Raji (cell line): Measurements from ENCODE around the gene ARHGAP21.

Experiments
- POLR2A ChIP-seq: IDR thresholded peaks from 2 replicates; pipeline ENCODE4 v1.6.1; 2011; ENCODE audit warnings: low read depth, low read length, control low read depth; ENCODE audit not compliant: insufficient read depth

ARHGAP21 gene

DNA sequence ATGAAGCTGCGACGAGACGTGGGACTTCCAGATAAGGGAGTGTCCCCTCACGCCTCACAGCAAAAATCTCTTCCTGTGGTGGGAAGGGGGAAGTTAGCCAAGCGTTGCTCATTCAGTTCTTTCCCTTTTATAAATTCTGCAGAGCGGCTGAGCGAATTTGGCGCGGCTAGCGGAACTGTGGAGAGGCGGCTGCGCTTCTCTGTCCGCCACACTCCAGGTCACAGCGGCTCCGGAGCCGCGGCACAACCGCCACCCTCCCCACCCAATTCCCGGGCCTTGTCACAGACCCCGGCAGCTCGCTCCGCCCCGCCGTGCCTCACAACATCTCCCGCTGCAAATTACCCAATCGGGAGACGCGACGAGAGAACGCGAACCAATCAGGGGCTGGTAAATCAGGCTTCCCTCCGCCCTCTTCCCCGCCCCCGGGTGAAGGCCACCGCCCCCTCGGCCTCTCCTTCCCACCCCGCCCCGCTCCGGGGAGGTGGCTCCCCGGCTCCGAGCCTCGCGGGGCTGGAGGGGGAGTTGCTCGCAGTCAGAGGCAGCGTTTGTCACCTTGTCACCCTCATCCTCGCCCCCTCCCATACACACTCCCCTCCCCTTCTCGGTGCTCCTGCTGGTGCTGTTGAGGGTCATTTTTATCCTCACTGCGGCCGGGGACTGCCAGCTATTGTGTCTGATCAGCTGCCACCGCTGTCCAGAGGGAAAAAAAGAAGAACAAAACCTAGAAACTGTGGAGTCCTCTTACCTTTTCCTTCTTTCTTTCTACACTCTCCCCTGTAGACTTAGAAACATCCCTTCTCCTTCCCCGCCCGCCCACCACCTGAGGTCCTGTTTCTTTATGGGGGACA is 918 bp upstream of the ARHGAP21 start:
- peak; percentile 94 for TF ChIP-seq POLR2A

DNA sequence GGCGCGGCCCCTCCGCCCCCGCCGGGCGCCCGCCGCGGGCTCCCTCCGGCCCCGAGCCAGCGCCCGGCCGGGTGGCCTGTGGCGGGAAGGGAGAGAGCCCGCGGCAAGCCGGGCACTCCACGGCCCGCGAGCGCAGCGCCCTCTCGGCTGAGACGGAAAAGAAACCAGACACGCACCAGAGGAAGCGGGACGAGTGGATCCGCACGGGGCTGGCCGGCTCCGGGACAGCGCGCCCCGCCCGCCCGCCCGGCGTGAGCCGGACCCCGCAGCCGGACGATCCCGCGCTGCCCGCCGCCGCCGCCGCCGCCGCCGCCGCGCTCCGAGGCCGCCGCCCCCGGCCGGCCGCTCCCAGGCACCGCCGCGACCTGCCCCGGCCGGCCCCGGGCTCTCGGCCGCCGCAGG is 300 bp downstream of the ARHGAP21 start:
- no peak; the same call in 1 of the 2 replicates for TF ChIP-seq POLR2A

DNA sequence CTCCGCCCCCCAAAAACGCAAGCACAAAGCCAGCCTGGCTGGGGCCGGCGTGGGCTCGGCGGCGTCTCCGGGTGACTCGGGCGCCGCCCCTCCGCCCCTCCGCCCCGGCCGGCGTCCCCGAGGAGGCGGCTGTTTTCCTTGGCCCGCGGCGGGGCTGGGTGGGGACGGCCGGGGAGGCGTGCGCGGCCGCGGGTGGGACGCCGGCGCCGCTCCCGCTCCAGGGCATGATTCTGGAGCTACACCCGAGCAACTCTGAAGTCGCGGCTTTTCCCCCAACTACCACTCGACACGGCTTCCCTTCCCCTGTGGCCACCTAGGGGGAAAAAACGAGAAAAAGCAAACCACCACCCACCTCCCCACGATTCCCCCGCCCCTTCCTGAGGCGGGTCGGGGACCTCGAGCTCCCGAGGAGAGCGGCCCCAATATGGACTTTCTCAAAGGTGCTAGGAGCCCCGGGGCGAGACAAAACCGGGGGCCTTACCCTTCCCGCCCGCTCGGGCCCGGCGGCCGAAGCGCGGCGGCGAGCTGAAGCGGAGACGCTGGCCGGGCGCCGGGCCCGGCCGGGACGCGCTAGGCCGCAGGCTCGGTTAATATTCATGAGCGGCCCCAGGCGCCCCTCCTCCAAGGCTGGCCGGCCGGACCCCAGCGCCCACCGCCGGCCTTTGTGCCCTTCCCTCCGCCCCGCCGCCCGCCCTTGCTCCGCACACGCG is 856 bp downstream of the ARHGAP21 start:
- peak; percentile 41 for TF ChIP-seq POLR2A

DNA sequence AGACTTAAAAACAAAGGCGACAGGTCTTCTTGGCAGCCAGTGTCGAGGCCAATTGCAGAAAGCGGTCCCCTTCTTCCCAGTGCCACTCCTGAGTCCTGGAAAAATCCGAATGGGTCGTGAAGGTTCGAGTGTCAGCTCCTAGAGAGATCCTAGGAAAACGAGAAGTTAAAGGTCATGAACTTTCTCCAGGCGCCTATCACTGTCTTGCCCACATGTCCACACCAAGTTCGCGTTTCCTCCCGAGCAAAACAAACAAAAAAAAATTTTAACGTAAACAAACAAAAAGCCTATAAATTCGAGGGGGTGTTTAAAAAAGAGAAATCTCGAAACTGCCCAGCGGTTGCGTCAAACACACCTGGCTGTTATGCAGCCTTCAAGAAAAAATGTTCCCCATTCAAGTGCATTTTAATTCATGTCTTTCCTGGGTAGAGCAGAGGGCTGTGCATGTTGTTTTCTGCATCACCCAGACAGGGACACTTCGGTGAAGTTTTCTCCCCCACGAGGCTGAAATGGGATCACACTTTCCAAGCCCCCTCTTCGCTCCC is 1.5 kb downstream of the ARHGAP21 start:
- no peak for TF ChIP-seq POLR2A

DNA sequence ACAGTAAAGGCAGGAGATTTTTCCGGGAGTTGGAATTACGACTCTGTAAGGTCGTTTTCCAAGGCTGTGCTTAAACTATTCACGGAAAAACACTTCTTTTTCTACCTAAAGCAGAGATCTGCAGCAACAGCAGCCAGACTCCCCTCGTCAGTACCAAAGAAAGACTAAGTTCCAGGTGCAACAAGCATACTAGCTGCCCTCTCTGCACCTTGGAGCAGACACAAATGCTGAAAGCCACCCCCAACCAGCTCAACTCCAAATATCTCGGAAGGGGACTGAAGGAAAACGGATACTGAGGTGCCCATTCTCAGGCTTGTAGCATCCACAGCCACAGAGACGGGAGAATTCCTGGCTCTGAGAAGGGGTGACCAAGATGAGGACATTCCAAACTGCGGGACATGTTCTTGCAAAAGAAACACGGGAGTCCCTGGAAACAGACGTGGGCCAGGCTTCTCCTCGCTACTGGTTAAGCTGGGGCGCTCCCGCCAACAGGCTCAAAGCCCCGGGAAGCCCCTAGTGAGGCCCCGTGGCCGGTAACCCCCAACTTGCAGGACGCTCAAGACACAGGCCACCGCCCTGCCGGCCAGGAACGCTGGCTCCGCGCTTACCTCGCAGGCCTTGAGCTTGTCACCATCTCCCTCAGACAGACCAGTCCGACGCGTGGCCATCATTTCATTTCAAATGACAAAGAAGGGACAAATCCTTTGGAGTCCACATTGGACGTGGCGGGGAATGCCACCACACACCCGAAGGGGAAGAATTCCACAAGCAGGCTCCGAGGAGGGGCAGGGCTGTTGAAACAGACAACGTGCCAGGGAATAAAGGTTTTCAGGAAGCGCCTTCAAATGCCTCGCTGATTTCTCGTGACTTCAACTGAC is 2.2 kb downstream of the ARHGAP21 start:
- TF ChIP-seq POLR2A = no peak

DNA sequence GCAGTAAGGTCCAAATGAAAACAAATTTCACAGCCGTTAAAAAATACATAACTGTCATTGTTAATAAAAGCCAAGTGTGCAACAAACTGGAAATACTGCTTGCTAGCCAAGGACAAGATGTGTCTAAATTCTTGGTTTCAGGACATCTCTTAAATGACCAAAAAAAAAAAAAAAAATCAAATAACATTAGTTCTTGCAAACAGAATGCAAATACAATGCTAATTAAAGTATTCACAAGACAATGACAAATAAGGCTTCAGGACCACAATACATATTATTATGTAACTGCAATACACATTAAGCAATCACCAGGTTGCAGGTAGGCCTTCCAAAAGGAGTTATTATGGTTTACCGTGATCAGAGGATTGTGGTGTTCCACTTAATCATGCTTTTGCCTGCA is 3.6 kb downstream of the ARHGAP21 start:
- TF ChIP-seq POLR2A = no peak

DNA sequence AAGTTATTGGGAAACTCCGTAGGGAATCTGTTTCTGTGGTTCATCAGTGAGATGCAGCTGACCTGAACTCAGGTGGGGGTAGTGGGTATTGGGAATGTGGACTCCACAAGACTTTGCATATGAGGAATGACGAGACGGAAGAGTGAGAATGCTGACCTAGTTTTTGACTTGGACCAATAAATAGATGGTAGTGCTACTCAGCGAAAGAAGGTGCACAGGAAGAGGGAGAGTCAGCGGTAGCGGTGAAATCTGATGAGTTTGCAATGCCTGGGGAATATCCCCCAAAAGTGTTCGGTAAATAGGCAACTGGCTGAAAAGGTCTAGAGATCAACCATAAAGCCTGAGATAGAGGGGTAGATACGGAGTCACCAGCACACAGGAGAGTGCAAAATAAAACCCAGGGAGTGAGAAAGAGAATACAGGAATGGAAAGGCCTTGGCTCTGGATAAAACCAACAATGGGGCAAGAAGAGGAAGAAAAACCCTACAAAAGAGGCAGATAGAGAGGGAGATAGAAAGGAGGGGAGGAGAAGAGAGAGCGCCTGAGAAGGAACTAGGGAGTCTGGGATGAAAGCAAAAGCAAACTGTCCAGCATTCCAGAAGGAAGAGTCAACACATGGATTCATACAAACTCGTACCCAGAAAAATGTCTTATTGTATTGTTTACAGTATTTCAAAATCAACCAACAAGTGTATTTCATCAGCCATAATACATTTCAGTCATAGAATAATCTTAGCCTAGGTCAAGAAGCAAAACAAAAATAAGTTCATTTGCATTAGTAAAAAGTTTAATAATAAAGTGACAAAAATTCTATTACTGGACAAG is 5.4 kb downstream of the ARHGAP21 start:
- TF ChIP-seq POLR2A = no peak

DNA sequence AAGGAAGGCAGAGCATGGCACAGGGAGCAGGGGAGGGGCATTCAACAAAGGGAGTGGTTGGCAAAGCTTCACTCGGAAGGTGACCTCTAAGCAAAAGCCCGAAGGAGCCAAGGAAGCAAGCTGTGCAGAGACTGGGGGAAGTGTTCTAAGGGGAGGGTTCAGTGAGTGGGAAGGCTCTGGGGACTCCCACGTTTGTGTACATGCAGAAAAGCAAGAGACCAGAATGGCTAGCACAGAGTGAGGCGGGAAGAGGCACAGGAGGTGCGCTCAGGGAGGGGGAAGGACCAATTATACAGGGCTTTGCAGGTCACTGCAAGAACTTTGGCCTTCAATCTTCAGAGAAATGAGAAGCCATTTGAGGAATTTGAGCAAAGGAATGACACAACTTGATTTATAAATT is 7.4 kb downstream of the ARHGAP21 start:
- TF ChIP-seq POLR2A = no peak

DNA sequence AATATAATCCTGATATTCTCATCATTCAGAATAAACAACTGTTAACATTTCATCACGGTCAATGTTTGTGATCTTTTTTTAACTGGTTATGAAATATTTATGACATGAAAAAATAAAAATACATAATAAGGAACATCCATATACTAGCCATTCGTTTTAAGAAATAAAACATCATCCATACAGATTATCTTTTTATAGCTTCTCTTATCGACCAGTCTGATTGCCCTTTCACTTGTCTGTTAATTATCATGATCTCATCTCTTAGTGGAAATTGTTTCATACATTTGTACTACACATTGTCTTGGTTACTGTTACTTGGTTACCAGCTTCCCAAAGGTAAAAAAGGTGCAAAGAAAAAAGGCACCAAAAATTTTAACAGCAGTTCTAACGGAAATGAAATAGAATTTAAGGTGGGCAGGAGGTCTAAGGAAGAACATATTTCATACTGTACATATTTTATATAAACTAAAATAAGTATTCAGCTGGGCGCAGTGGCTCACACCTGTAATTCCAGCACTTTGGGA is 8.4 kb downstream of the ARHGAP21 start:
- TF ChIP-seq POLR2A = no peak

DNA sequence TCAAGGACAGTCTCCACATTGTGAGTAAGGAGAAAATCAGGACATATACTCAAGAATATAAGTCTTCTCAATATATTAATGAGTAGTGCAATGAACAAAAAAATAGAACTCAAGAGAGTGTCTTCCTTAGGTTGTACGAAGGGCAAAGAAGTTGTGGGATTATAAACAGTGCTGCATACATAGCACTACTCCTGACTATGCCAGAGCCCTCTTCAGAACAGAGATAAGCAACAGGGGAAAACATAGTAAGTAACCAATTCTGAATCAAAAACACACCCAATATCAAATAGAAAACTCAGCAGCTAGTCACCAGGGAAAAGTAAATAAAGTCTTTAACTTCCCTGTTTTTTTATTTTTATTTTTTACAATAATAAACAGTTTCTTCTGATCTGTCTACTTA is 10.6 kb downstream of the ARHGAP21 start:
- TF ChIP-seq POLR2A = no peak

DNA sequence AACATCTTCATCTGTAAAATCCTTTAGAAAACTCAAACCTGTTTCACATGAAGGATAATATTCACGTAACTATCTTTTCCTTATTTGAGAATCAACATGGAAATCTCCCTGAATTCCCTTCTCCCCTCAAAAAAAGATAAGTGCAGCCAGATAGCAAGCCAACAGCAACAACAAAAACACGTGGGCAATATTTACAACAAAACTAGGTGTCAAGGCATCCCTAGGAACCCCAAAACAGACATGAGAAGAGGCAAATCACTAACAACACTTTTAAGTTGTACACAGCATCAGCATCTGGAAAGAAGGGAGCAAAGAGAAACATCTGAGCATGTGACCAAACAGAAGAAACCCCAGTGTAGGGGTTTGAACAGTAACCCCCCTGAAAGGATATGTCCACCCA is 12.2 kb downstream of the ARHGAP21 start:
- no peak for TF ChIP-seq POLR2A

DNA sequence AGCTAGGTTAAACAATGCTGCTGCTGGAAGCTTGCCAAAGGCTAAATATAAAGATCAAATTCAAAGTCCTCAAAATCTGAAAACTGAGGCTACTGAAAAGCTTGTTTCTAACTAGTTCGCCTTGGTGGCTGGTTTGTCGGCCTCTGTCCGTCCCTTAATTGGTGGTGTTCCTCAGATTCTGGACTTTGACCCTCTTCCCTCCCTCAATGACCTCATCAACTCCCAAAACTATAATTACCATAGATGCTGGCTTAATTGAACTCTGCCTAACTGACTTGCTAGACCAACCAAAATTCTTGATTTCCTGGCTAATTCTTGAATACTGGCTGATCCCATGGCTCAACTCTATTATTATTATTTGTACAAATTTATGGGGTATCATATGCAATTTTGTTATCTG is 15.6 kb downstream of the ARHGAP21 start:
- TF ChIP-seq POLR2A = no peak

DNA sequence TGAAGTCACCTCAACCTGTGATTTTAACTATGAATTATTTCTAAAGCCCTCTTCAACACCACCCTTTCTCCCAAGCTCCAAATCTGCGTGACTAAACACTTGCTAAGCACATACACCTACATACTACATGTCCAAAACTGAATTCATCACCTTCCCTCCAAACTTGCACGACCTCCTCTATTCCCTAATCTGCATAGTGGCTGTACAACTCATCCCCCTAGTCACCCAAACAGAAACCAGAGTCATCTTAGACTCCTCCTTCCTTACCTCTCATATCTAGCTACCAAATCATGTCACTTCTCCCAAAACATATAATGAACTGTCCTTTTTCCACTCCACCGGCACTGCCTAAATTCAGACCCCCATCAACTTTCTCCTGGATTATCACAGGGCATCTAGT is 16.2 kb downstream of the ARHGAP21 start:
- no peak for TF ChIP-seq POLR2A

DNA sequence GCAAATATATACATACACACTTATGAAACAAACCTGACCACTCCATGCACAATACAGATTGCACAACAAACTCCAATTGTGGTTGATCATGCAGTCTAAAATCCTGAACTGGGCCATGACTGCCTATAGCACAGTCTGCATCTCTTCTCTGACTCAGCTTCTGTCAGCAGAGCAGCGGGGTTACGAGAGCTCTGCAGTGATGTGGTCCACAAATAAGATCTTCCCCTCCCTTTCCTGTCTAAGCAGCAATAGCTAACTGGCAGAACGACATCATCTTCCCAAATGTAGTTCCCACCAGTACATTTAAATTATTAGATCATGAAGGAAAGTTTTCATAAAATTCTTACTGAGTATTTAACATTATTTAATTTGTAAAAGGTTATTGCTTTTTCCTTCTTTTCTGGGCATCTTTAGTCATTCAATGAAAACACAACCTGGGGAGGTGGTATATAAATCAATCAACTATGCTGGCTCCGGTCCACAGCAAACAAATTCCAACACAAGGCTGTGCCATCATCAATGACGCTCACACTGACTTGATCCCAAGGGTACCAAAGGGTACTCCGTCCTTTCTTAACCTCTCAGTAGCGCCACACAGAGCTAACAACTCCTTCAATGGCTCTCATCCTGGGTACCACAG is 17.1 kb downstream of the ARHGAP21 start:
- no peak for TF ChIP-seq POLR2A
